ENCODE measurements around the gene NSMCE4A.
"Not testable (repeated sequence)": the region's sequence is repeated elsewhere in the genome, so short reads cannot be mapped to it uniquely, and the experiment has no call there.

Gene NSMCE4A, protein sequence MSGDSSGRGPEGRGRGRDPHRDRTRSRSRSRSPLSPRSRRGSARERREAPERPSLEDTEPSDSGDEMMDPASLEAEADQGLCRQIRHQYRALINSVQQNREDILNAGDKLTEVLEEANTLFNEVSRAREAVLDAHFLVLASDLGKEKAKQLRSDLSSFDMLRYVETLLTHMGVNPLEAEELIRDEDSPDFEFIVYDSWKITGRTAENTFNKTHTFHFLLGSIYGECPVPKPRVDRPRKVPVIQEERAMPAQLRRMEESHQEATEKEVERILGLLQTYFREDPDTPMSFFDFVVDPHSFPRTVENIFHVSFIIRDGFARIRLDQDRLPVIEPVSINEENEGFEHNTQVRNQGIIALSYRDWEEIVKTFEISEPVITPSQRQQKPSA

DNA sequence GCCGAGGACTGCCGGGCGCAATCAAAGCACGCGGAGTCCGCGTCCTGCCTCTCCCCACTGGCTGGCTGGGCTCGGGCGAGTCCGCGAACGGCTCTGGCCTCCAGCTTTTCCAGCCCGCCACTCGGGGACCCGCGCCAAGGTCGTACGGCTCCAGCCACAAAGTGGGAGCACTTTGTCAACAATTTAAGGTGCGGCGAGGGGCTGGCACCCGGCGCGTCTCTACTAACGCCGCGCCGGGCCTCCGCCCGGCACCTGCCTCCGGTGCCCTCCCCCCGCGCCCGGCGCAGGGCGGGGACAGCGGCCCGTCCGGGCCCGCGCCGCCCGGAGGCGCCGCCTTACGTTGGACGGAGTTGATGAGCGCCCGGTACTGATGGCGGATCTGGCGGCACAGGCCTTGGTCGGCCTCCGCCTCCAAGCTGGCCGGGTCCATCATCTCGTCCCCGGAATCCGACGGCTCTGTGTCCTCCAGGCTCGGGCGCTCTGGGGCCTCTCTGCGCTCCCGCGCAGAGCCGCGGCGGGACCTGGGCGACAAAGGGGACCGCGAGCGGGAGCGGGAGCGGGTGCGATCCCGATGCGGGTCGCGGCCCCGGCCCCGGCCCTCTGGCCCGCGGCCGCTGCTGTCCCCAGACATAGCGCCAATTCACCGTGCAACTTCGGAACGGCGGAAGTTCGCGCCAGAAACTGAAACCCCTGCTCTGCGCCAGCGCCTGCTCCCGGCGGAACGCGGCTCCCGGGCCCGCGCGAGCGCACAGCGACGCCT is at the start of gene NSMCE4A:
TSS of gene NSMCE4A (minus strand) at position 683 of the 760 bp plus-strand sequence. CDS start at position 631, 52 bp downstream.
- peak; percentile 45 to 69 (median 58) for DNase-seq (ENCODE audit: low read depth in 4 of 4, low spot score in 1 of 4)

DNA sequence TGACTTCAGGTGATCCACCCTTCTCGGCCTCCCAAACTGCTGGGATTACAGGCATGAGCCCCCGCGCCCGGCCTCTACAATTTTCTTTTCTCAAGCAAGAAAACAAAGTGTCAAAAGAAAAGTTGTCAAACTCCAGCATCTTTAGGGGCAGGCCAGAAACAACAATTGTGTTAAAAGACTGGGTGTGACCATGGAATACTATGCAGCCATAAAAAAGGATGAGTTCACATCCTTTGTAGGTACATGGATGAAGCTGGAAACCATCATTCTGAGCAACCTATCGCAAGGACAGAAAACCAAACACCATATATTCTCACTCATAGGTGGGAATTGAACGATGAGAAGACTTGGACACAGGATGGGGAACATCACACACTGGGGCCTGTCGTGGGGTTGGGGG is 48.2 kb upstream of the NSMCE4A start:
- DNase-seq (ENCODE audit: low read depth in 4 of 4, low spot score in 1 of 4) = not testable (repeated sequence)

DNA sequence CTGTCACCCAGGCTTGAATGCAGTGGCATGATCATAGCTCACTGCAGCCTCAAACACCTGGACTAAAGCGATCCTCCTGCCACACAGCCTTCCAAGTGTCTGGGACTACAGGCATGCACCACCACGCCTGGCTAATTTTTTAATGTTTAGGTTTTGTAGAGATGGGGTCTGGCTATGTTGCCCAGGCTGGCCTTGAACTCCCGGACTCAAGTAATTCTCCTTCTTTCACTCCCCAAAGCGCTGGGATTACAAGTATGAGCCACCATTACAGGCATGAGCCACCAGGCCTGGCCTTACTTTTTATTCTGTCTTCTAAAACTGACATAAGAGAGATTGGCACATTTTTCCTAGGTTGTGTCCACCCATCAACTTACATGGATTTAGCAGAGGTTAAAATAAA is 47.3 kb upstream of the NSMCE4A start:
- no peak for DNase-seq (ENCODE audit: low read depth in 4 of 4, low spot score in 1 of 4)

DNA sequence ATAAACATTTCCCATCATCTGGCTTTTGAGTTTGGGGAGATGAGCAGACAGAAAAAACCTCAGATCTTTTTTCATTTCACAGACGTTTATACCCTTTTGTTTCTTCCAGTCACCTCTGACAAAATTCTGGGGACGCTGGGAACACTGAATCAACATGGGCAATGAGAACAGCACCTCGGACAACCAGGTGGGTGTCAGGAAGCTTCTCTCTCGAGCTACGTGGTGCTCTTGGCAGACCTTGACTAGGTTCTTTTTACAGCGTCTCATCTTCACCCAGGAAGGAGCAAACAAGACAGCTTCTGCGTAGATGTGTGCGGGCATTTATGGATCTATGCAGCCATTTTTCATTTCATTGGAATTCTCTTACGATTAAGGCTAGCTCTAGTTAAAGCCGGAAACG is 46.8 kb upstream of the NSMCE4A start:
- no peak for DNase-seq (ENCODE audit: low read depth in 4 of 4, low spot score in 1 of 4)

DNA sequence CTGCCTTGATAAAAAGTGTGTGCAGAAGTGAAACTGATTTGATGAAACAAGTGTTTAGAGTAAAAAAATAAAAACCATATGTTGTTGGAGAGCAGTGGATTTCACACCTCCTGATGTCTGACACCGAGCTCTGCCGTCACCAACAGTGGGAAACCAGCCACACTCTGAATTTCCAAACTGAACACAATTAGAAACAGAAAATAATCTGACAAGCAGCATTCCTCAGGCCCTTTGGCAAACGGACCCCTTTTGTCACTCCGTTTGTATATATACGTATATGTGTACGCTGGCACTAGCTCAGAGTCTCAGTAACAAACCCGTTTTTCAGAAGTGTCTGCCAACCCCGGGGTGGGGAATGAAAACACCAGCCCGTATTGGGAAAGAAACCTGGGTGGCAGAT is 46.4 kb upstream of the NSMCE4A start:
- no peak for DNase-seq (ENCODE audit: low read depth in 4 of 4, low spot score in 1 of 4)

DNA sequence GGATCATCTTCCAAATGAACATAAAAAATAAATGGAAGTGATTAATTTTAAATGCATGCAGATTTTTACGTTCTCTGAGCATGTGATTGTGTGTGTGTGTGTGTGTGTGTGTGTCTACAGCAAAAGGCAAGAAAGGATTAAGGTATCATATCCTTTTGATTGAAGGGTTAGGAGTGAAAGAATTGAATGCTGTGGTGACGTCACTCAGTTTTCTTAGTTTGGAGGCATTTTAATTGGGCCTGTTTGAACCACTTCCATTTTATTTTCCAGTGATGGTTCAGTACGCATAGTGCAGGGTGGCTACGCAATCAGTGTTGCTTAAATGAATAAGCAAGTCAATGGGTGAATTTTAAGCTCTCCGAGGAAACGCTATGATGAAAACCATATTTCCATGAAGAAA is 45.2 kb upstream of the NSMCE4A start:
- no peak for DNase-seq (ENCODE audit: low read depth in 4 of 4, low spot score in 1 of 4)

DNA sequence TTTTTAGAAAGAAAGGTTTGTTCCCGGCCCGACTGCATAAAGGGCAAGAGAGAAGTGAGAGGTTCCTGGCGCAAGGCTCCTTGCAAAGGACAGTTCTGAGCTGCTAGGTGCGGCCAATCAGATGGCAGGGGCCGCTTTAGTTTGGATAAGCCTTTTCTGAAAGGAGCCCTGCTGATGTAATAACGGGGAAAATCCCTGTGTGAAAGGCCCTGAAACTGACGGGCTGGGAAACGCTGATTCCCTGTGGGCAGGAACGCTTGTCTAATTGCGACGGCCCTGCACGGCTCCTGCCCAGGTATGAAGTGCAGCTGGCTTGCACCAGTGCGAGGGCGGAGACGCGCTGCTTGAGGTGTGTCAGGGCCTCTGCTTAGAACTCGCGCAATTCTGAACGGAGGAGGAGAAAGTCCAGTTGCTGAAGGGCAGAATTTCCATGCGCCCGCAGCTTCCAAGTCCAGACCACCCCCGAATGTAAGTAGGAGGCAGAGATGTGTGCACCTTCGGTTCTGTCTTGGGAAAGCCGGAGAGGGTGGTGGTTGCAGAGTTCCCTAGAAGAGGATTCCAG is 44.5 kb upstream of the NSMCE4A start:
- no peak for DNase-seq (ENCODE audit: low read depth in 4 of 4, low spot score in 1 of 4)

DNA sequence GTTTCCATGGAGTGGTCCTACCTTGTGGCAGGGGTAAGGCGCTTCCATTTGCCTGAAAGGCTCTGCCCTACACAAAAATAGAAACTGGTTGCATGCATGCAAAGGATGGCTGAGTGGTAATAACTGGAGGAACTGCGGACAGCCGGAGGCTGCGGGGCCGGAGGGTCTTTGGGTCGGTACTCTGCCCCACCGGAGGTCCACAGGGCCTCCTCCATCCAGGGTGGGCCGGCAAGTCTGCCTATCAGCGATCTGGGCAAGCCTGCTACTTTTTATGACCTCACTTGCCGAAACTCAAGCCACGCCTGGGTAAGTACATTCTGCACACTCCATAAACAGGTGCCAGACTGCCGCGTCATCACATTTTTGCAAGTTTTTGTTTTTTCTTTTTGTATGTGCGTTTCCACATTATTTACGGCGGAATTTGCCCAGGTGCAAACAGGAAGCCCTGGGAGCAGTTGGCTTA is 44.0 kb upstream of the NSMCE4A start:
- DNase-seq (ENCODE audit: low read depth in 4 of 4, low spot score in 1 of 4) = no peak

DNA sequence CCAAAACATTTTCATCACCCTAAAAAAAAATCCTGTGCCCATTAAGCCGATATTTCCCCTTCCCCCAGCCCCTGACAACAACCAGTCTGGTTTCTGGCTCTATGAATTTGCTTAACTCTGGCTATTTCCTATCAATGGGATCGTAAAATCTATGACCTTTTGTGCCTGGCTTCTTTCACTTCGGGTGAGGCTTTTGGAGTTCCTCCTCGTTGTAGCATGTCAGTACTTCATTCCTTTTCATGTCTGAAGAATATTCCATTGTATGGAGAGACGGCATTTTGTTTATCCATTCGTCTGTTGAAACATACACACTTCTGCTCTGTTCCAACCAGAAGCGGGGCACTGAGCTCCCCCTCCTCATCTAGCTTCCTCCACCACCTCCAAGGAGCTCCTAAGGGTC is 43.5 kb upstream of the NSMCE4A start:
- DNase-seq (ENCODE audit: low read depth in 4 of 4, low spot score in 1 of 4) = no peak

DNA sequence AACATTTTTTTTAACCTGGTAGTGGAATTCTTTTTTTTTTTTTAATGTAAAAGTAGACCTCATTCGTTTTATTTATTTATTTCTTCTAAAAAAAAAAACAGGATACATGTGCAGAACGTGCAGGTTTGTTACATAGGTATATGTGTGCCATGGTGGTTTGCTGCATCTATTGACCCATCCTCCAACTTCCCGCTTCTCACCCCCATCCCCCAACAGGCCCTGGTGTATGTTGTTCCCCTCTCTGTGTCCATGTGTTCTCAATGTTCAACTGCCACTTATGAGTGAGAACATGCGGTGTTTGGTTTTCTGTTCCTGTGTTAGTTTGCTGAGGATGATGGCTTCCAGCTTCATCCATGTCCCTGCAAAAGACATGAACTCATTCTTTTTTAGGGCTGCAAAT is 42.9 kb upstream of the NSMCE4A start:
- not testable (repeated sequence) for DNase-seq (ENCODE audit: low read depth in 4 of 4, low spot score in 1 of 4)

DNA sequence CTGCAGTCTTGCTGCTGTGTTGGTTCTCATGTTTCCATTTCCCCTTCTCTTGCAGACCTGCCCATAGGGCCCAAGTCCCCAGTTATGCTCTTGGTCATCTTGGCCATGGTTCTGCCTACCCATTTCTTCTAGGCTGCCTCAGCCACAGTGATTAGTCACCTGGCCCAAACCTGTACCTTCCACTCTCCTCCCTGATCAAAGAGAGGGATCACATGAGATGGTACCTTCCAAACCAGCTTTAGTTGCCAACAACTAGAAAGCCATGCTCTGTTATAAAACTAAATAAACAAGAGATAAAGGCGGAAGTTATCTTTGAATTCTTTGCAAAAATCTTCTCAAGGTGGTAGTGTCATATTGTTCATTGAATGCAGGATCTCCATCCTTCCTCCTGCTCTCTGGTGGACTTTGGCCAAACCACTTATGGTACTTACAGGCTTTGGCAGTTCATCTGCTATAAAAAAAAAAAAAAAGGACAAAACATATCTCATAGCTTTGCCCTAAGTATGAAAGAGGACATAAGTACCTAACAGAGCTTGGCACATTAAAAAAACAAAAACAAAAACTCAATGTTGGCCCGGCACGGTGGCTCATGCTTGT is 39.7 kb upstream of the NSMCE4A start:
- no peak for DNase-seq (ENCODE audit: low read depth in 4 of 4, low spot score in 1 of 4)

DNA sequence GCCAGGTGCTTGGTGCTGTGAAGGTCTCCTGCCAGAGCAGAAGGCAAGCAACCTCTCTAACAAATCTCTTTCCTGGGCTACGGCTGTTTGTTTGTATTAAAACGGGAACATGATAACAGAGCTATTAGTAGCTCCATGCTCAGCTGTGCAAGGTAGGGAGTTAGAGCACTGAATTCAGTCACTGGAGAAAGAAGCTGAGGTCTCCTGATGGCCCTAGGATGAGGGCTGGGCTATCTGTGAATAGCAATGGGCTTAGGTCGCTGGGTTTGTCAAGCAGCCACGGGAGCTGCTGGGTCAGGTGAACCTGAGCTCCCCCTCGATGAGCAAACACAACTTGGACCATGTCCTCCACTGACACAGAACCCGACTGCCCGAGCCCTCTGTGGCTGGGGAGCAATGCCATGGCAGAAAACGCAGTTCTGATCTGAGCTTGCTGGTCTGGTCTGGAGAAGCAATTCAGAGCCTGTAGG is 38.3 kb upstream of the NSMCE4A start:
- no peak for DNase-seq (ENCODE audit: low read depth in 4 of 4, low spot score in 1 of 4)

DNA sequence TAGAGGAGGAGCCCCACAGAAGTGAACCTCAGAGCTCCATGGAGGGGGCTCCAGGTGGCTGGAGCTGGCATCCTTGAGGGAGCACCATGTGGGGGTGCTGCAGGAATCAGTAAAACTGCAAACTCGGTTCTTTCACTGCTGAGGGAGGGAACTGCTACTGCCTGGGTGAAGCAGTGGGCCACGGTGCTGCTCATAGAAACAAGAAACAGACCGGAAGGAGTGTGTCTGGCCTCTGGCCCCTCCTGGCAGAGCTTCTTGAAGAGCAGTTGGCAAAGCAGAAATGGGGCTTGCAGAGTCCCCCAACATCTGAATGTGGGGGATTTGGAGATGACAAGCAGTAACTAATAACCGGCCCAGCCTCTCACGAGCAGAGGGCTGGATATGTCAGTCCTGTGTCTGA is 37.7 kb upstream of the NSMCE4A start:
- DNase-seq (ENCODE audit: low read depth in 4 of 4, low spot score in 1 of 4) = no peak

DNA sequence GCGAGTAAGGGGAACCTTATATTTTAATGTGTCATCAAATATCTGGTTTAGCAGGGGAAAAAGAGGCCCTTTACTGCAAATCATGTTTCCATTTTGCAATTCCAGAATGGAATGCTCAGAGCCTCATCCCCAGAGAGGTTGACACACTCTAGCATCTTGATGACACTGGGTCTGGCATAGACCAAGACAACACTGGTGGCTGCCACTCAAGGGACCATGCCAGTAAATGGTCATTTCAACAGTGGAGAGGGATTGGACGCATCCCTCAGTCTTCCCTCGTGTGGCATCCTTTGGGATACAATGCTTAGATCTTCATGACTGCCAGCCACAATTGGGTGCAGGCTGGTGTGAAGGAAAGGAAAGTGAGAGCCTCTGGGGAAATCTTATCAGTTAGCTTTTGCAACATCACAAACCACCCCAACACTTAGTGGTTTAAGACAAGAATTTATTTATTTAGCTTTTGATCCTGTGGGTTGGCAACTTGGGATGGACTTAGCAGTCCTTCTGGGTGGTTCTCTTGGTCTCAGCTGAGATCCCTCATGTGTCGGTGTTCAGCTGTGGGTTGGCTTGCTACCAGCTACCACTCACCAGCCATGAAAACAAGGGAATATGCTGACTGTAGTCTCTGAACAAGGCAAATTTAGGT is 35.5 kb upstream of the NSMCE4A start:
- DNase-seq (ENCODE audit: low read depth in 4 of 4, low spot score in 1 of 4) = no peak

DNA sequence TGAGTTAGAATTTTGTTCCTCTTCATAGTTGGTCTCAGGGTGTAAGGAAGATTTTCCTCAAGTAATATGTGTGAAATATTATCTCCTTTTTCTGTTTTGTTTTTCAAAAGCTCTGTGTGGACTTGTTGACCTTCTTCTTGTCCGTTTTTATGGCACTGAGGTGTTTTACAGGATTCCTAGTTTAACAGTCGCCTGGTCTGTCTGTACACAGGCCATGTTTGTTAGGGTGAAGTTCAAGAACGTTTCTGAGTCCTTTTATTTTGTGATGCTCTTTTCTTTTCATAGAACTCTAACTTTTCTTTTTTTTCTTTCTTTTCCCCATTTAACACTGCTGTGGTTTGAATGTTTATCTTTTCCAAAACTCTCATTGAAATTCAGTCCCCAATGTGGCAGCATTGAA is 32.4 kb upstream of the NSMCE4A start:
- no peak for DNase-seq (ENCODE audit: low read depth in 4 of 4, low spot score in 1 of 4)

DNA sequence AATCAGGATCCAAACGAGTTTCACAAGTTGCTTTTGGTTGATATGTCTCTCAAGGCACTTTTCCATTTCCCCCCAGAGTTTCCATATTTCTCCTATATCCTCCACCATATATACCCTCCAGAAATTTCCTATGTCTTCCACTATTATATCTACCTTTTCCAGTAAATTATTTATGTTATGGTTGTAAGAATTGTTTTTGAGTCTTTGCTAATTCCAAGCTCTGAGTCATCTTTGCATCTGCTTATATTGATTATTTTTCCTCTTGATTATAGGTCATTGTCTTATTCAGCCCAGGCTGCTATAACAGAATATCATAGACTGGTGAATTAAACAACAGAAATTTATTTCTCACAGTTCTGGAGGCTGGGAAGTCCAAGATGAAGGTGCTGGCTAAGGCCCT is 26.7 kb upstream of the NSMCE4A start:
- DNase-seq (ENCODE audit: low read depth in 4 of 4, low spot score in 1 of 4) = no peak

DNA sequence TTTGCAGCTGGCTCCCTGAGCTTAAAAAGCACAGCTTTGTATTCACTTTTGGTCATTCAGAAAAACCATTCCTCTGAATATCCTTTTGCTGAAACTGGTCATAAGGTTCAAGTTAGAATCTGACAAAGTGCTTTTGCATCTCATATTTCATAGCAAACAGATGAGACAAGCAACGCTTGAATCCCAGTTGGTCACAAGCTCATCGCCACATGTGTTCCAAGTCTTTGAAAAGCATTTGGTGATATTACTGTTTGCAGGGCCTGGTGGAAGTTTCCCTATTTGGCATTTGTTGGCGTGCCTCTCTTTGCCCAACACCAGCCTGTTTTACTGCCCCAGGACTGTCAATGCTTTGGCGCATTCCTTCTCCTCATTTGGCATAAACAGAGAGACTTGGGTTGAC is 24.3 kb upstream of the NSMCE4A start:
- no peak for DNase-seq (ENCODE audit: low read depth in 4 of 4, low spot score in 1 of 4)

DNA sequence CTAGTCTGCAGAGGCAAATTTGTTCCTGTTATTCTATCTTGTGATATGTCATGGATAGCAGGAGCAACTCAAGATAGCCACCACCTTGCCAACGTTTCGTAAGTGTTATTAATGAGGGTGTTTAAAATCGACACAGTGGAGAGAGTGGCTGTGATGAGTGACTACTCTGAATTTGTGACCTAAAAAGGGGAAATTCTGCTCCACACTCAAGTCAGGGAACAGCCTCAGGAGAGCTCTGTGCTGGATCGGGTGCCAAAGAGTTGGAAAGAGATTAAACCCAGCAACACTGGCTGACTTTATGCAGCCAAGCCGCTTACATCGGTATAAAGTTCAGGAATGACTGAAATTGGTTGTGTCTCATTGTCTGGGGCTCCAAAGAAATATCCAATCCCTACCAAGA is 23.4 kb upstream of the NSMCE4A start:
- no peak for DNase-seq (ENCODE audit: low read depth in 4 of 4, low spot score in 1 of 4)

DNA sequence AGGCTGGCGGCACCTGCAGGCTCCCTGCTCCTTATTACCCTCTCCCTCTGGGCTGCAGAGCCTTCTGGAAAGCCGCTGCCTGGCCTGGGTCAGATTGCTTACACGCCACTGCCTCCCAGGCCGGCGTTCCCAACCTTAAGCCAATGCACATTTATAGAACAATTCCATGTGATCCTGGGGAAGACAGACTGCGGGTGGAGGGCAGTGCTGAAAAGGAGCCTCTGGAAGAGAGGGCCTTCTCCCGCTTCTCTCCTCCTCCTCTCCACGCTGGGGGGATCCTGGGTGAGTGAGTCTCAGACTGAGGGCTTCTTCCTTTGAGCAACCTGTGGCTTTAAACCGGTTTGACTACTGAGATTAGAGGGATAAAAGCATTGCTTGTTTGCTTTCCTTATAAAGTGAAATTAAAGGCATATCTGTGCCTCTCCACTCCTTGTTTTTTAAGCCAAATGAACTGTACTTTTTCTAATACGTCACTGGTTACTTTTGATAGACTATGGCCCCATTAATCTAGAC is 19.5 kb upstream of the NSMCE4A start:
- no peak for DNase-seq (ENCODE audit: low read depth in 4 of 4, low spot score in 1 of 4)

DNA sequence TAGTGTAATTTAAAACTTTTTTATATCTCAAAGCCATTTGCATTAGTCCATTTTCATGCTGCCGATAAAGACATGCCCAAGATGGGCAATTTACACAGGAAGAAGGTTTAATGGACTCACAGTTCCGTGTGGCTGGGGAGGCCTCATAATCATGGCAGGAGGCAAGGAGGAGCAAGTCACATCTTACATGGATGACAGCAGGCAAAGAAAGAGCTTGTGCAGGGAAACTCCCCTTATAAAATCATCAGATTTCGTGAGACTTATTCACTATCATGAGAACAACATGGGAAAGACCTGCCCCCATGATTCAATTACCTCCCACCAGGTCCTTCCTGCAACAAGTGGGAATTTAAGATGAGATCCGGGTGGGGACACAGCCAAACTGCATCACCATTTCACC is 16.7 kb upstream of the NSMCE4A start:
- DNase-seq (ENCODE audit: low read depth in 4 of 4, low spot score in 1 of 4) = not testable (repeated sequence)

Data from stimulated activated CD4-positive, alpha-beta T cell treated with anti-CD3 and anti-CD28 coated beads, Interleukin-1b, Interleukin-23, amount 100 ng/mL, for 24 hours (primary cell).